ENCODE measurements around the gene FAM227A.

The FAM227A gene

GRCh38 chr22:38694049-38694448 lies 37.9 kb upstream of the FAM227A start:
- no peak overlapping the region for H3K4me3 ChIP-seq (ENCODE audit: low read depth, low read length)
- DNase-seq (ENCODE audit: low read depth): no peak
- TF ChIP-seq CTCF (conservative IDR thresholded peaks at IDR 0.05; ENCODE audit: low read depth, low read length): no peak

GRCh38 chr22:38689651-38690050 lies 33.5 kb upstream of the FAM227A start:
- DNase-seq (ENCODE audit: low read depth): no peak
- no peak for TF ChIP-seq CTCF (conservative IDR thresholded peaks at IDR 0.05; ENCODE audit: low read depth, low read length)
- no peak overlapping the region for H3K4me3 ChIP-seq (ENCODE audit: low read depth, low read length)

- no peak for DNase-seq (ENCODE audit: low read depth)
- no peak for TF ChIP-seq CTCF (conservative IDR thresholded peaks at IDR 0.05; ENCODE audit: low read depth, low read length)
- H3K4me3 ChIP-seq (ENCODE audit: low read depth, low read length): no peak overlapping the region
Measured at GRCh38 chr22:38685761-38686160, 29.6 kb upstream of the FAM227A start.

GRCh38 chr22:38684895-38685294 lies 28.7 kb upstream of the FAM227A start:
- no peak overlapping the region for H3K4me3 ChIP-seq (ENCODE audit: low read depth, low read length)
- no peak for TF ChIP-seq CTCF (conservative IDR thresholded peaks at IDR 0.05; ENCODE audit: low read depth, low read length)
- no peak for DNase-seq (ENCODE audit: low read depth)

GRCh38 chr22:38681582-38682335 lies 25.6 kb upstream of the FAM227A start, which contains the start of gene TOMM22:
TSS of gene TOMM22 (plus strand) at chr22:38681957. CDS start at chr22:38681979, 22 bp downstream.
- peak; percentile 52 for TF ChIP-seq CTCF (conservative IDR thresholded peaks at IDR 0.05; ENCODE audit: low read depth, low read length)
- peak within 1 kb of the TSS; percentile 98 for H3K4me3 ChIP-seq (ENCODE audit: low read depth, low read length)

GRCh38 chr22:38675833-38676232 lies 19.6 kb upstream of the FAM227A start:
- no peak overlapping the region for H3K4me3 ChIP-seq (ENCODE audit: low read depth, low read length)
- no peak for DNase-seq (ENCODE audit: low read depth)
- TF ChIP-seq CTCF (conservative IDR thresholded peaks at IDR 0.05; ENCODE audit: low read depth, low read length): no peak

More at GRCh38 chr22:38681582-38682335, 25.6 kb upstream of the FAM227A start, which contains the start of gene TOMM22:
- peak; percentile 87 for DNase-seq (ENCODE audit: low read depth)

- no peak for TF ChIP-seq CTCF (conservative IDR thresholded peaks at IDR 0.05; ENCODE audit: low read depth, low read length)
- no peak for DNase-seq (ENCODE audit: low read depth)
- H3K4me3 ChIP-seq (ENCODE audit: low read depth, low read length): no peak overlapping the region
Measured at GRCh38 chr22:38674888-38675287, 18.7 kb upstream of the FAM227A start.
